MM.1S (cell line): ENCODE measurements around the gene ERGIC3.

Experiments
- DNase-seq: peaks from one replicate; pipeline ENCODE4 v3.0.0-alpha.2; 2015
- H2AFZ ChIP-seq: fragments of 300-600 bp; sonication (generic); 2 replicates; pipeline ENCODE4 v1.6.0; 2016; ENCODE audit warnings: antibody characterized with exemption, low read length
- H3F3A ChIP-seq: fragments of 300-600 bp; sonication (generic); 2 replicates; pipeline ENCODE4 v1.6.1; 2016; ENCODE audit warnings: mild to moderate bottlenecking, antibody characterized with exemption, low read length, moderate library complexity, mixed read lengths; ENCODE audit not compliant: insufficient read depth
- H3K27ac ChIP-seq: fragments of 300-600 bp; sonication (generic); 2 replicates; pipeline ENCODE4 v1.5.1; 2016; ENCODE audit warnings: mild to moderate bottlenecking, low read length
- H3K27me3 ChIP-seq: fragments of 300-600 bp; sonication (generic); replicated peaks from 2 replicates; pipeline ENCODE4 v1.6.0; 2016; ENCODE audit warnings: low read length; ENCODE audit not compliant: insufficient read depth
- H3K36me3 ChIP-seq: fragments of 300-600 bp; sonication (generic); replicated peaks from 2 replicates; pipeline ENCODE4 v1.6.1; 2016; ENCODE audit warnings: mild to moderate bottlenecking, low read length, mixed read lengths; ENCODE audit not compliant: insufficient read depth
- H3K4me1 ChIP-seq: fragments of 300-600 bp; sonication (generic); 2 replicates; pipeline ENCODE4 v1.6.1; 2016; ENCODE audit warnings: low read length, mixed read lengths
- H3K4me2 ChIP-seq: fragments of 300-600 bp; sonication (generic); 2 replicates; pipeline ENCODE4 v1.6.0; 2016; ENCODE audit warnings: low read depth, low read length
- H3K4me3 ChIP-seq: fragments of 300-600 bp; sonication (generic); 2 replicates; pipeline ENCODE4 v1.5.1; 2016; ENCODE audit warnings: low read length, mixed read lengths
- H3K79me2 ChIP-seq: fragments of 300-600 bp; sonication (generic); 2 replicates; pipeline ENCODE4 v1.6.1; 2016; ENCODE audit warnings: mixed run types, low read length, mixed read lengths
- H3K9ac ChIP-seq: fragments of 300-600 bp; sonication (generic); 2 replicates; pipeline ENCODE4 v1.6.1; 2016; ENCODE audit warnings: low read length, mixed read lengths
- H3K9me2 ChIP-seq: fragments of 300-600 bp; sonication (generic); replicated peaks from 2 replicates; pipeline ENCODE4 v1.6.1; 2016; ENCODE audit warnings: mild to moderate bottlenecking, low read length, mixed read lengths; ENCODE audit not compliant: insufficient read depth
- H3K9me3 ChIP-seq: fragments of 300-600 bp; sonication (generic); replicated peaks from 2 replicates; pipeline ENCODE4 v1.6.1; 2016; ENCODE audit warnings: mild to moderate bottlenecking, low read length, mixed read lengths; ENCODE audit not compliant: insufficient read depth
- H4K20me1 ChIP-seq: fragments of 300-600 bp; sonication (generic); 2 replicates; pipeline ENCODE4 v1.6.1; 2016; ENCODE audit warnings: mild to moderate bottlenecking, low read length, moderate library complexity, mixed read lengths; ENCODE audit not compliant: insufficient read depth
- EZH2 ChIP-seq: fragments of 300-600 bp; sonication (generic); optimal IDR thresholded peaks from 2 replicates; pipeline ENCODE3; 2017; ENCODE audit warnings: low read depth, mild to moderate bottlenecking, antibody characterized with exemption, low read length, mixed read lengths
- EZH2phosphoT487 ChIP-seq: fragments of 300-600 bp; sonication (generic); IDR thresholded peaks from 2 replicates; pipeline ENCODE4 v1.6.1; 2018; ENCODE audit warnings: antibody characterized with exemption, low read length
- TF ChIP-seq, protein P1 (sequence below): fragments of 300-600 bp; sonication (generic); IDR thresholded peaks from 2 replicates; pipeline ENCODE4 v1.5.1; 2016; ENCODE audit warnings: antibody characterized with exemption, low read length, mixed read lengths

Gene ERGIC3

DNA sequence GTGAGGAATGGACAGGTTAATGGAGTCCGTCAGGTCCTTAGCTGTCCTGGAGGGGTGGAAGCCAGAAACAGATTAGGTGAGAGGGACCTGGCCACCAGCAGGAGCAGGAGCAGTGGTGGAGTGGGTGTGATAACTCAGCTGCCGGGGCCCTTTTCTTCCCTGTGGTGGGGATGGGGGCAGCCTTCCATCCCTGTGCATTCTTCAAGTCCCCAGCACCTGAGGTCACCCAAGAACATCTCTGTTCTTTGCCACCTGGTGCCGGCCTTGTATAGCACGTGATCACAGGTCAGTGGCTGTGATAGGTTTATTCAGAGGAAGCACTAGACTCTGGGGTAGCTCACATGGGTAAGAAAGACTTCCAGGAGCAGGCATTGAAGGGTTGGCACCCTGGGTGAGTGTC, 16.6 kb downstream of the ERGIC3 start:
- Histone ChIP-seq H3K4me1 (no peaks in the 10 kb centered on the region), H3K9me2 (no peaks in the 10 kb centered on the region), H4K20me1 (no peaks in the 10 kb centered on the region), H3K9ac (no peak overlapping the region), H3K9me3 (no peaks in the 10 kb centered on the region), H3K79me2 (no peaks in the 10 kb centered on the region), H3K27ac (no peak overlapping the region), H3K4me2 (no peak overlapping the region), H2AFZ (no peak overlapping the region), H3K4me3 (no peak overlapping the region), H3K36me3 (no peaks in the 10 kb centered on the region), H3F3A (no peaks in the 10 kb centered on the region), H3K27me3 (no peaks in the 10 kb centered on the region)
- no peak for DNase-seq
- TF ChIP-seq EZH2 (no peak), EZH2phosphoT487 (no peak)
- TF ChIP-seq, protein P1, sequence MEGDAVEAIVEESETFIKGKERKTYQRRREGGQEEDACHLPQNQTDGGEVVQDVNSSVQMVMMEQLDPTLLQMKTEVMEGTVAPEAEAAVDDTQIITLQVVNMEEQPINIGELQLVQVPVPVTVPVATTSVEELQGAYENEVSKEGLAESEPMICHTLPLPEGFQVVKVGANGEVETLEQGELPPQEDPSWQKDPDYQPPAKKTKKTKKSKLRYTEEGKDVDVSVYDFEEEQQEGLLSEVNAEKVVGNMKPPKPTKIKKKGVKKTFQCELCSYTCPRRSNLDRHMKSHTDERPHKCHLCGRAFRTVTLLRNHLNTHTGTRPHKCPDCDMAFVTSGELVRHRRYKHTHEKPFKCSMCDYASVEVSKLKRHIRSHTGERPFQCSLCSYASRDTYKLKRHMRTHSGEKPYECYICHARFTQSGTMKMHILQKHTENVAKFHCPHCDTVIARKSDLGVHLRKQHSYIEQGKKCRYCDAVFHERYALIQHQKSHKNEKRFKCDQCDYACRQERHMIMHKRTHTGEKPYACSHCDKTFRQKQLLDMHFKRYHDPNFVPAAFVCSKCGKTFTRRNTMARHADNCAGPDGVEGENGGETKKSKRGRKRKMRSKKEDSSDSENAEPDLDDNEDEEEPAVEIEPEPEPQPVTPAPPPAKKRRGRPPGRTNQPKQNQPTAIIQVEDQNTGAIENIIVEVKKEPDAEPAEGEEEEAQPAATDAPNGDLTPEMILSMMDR, result no peak

DNA sequence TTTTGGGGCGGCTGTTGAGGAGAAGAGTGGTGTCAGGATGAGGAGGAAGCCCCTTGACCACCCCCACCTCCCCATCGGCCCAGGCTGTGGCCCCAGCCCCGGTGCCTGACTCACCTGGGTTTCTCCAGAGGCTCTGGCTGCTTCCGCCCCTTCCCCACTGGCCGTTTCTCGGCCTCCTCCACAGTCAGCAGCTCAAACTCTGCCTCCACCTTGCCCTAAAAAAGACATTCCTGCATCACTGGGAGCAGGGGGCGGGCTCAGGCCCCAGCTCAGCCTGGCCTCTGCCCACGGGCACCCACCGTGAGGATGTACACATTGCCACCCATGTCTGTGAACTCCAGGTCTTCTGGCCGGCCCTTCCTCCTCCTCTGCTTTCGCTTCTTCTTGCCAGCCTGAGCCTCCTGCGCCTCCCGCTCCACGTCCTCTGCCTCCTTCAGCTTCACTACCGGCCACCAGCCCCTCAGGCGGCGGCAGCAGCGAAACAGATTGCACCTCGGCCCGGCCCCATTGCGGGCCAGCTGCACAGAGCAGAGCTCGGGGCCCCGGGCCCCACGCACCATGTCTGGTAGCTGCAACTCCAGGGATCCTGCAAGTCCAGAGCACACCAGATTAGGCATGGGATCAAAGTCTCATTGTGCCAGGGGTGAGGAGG, 17.3 kb downstream of the ERGIC3 start:
- Histone ChIP-seq H3K79me2 (no peaks in the 10 kb centered on the region), H3K27me3 (no peaks in the 10 kb centered on the region), H3K9me2 (no peaks in the 10 kb centered on the region), H2AFZ (no peak overlapping the region), H3K4me2 (no peak overlapping the region), H3F3A (no peaks in the 10 kb centered on the region), H3K36me3 (no peaks in the 10 kb centered on the region), H3K9ac (no peak overlapping the region), H3K4me1 (no peaks in the 10 kb centered on the region), H4K20me1 (no peaks in the 10 kb centered on the region), H3K9me3 (no peaks in the 10 kb centered on the region), H3K4me3 (no peak overlapping the region), H3K27ac (no peak overlapping the region)
- TF ChIP-seq EZH2phosphoT487 (no peak), EZH2 (no peak)
- TF ChIP-seq, protein P1, result no peak
- no peak for DNase-seq

DNA sequence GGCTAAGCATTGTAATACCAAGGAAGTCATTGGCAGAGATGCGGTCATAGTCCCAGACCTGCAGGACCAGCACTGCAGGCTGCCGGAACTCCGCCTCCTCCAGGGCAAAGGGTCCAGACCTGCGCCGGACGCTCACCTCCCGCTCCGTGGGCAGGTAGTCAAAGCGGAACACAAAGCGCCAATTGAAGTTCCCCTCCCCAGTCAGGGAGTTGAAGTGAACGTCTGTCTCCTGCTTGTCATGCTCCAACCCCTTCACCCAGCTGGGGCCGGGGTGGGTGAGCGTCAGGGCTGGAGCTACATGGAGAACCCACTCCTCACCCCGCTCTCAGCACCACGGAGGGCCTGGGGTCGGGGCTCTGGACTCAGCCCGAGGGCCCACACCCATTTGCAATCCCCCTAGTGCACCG, 18.2 kb downstream of the ERGIC3 start:
- no peak for DNase-seq
- H3K79me2 ChIP-seq, result no peaks in the 10 kb centered on the region
- no peak overlapping the region for H3K27ac ChIP-seq
- H3K4me3 ChIP-seq, result no peak overlapping the region
- no peaks in the 10 kb centered on the region for H3K9me3 ChIP-seq
- TF ChIP-seq EZH2phosphoT487, result no peak
- no peak for TF ChIP-seq EZH2
- H4K20me1 ChIP-seq, result no peaks in the 10 kb centered on the region
- H2AFZ ChIP-seq, result no peak overlapping the region
- no peaks in the 10 kb centered on the region for H3K9me2 ChIP-seq
- no peaks in the 10 kb centered on the region for H3F3A ChIP-seq
- no peak overlapping the region for H3K9ac ChIP-seq
- H3K4me2 ChIP-seq, result no peak overlapping the region
- no peaks in the 10 kb centered on the region for H3K36me3 ChIP-seq
- no peaks in the 10 kb centered on the region for H3K27me3 ChIP-seq
- H3K4me1 ChIP-seq, result no peaks in the 10 kb centered on the region

DNA sequence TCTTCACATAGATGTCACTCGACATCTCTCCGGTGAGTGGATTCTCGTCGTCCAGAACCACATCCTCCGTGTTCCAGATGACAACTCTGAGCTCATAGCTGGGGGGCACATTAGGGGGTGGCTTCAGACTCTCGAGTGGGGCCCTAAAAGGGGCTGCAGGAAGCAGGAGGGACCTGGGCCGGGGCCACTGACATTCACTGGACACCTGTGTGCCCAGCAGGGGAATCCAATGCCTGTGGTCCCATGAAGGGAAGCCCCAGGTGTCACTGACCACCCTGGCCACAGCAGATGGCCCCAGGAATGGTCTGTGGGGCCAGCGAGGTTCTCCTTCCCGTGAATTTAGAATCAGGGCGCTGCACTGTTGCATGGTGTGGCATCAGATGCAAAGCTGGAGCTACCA, 18.7 kb downstream of the ERGIC3 start:
- DNase-seq, result no peak

More for the DNA sequence above, 18.7 kb downstream of the ERGIC3 start:
- Histone ChIP-seq H3F3A (no peaks in the 10 kb centered on the region), H3K27me3 (no peaks in the 10 kb centered on the region), H3K9me3 (no peaks in the 10 kb centered on the region), H3K4me3 (no peak overlapping the region), H3K4me1 (no peaks in the 10 kb centered on the region), H4K20me1 (no peaks in the 10 kb centered on the region), H3K9ac (no peak overlapping the region), H3K36me3 (no peaks in the 10 kb centered on the region), H3K27ac (no peak overlapping the region), H3K4me2 (no peak overlapping the region), H3K79me2 (no peaks in the 10 kb centered on the region), H3K9me2 (no peaks in the 10 kb centered on the region), H2AFZ (no peak overlapping the region)
- TF ChIP-seq EZH2 (no peak), EZH2phosphoT487 (no peak)
- TF ChIP-seq, protein P1, result no peak
